ENCODE results near the gene ANKIB1.

- no peak for TF ChIP-seq CXXC5 (CRISPR knock-in tag; IDR thresholded peaks at IDR 0.05)
- TF ChIP-seq TCF7L2 (IDR thresholded peaks at IDR 0.05; ENCODE audit: low read depth, low read length): no peak
- TF ChIP-seq CHD2 (IDR thresholded peaks at IDR 0.05; ENCODE audit: low read depth, low read length): no peak
- TF ChIP-seq, protein P1, sequence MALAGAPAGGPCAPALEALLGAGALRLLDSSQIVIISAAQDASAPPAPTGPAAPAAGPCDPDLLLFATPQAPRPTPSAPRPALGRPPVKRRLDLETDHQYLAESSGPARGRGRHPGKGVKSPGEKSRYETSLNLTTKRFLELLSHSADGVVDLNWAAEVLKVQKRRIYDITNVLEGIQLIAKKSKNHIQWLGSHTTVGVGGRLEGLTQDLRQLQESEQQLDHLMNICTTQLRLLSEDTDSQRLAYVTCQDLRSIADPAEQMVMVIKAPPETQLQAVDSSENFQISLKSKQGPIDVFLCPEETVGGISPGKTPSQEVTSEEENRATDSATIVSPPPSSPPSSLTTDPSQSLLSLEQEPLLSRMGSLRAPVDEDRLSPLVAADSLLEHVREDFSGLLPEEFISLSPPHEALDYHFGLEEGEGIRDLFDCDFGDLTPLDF (CRISPR knock-in tag; IDR thresholded peaks at IDR 0.05): no peak
- no peak for TF ChIP-seq CAMTA2 (CRISPR knock-in tag; conservative IDR thresholded peaks at IDR 0.05)
- no peak for TF ChIP-seq CTBP1 (IDR thresholded peaks at IDR 0.05; ENCODE audit: borderline replicate concordance)
- TF ChIP-seq ZBTB33 (CRISPR knock-in tag; IDR thresholded peaks at IDR 0.05): no peak
- TF ChIP-seq, protein P2, sequence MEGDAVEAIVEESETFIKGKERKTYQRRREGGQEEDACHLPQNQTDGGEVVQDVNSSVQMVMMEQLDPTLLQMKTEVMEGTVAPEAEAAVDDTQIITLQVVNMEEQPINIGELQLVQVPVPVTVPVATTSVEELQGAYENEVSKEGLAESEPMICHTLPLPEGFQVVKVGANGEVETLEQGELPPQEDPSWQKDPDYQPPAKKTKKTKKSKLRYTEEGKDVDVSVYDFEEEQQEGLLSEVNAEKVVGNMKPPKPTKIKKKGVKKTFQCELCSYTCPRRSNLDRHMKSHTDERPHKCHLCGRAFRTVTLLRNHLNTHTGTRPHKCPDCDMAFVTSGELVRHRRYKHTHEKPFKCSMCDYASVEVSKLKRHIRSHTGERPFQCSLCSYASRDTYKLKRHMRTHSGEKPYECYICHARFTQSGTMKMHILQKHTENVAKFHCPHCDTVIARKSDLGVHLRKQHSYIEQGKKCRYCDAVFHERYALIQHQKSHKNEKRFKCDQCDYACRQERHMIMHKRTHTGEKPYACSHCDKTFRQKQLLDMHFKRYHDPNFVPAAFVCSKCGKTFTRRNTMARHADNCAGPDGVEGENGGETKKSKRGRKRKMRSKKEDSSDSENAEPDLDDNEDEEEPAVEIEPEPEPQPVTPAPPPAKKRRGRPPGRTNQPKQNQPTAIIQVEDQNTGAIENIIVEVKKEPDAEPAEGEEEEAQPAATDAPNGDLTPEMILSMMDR (IDR thresholded peaks at IDR 0.05 in 2 of 3, conservative IDR thresholded peaks at IDR 0.05 in 1 of 3; ENCODE audit: insufficient read depth in 2 of 3, low read depth in 1 of 3, low read length in 3 of 3): no peak
- TF ChIP-seq, protein P3, sequence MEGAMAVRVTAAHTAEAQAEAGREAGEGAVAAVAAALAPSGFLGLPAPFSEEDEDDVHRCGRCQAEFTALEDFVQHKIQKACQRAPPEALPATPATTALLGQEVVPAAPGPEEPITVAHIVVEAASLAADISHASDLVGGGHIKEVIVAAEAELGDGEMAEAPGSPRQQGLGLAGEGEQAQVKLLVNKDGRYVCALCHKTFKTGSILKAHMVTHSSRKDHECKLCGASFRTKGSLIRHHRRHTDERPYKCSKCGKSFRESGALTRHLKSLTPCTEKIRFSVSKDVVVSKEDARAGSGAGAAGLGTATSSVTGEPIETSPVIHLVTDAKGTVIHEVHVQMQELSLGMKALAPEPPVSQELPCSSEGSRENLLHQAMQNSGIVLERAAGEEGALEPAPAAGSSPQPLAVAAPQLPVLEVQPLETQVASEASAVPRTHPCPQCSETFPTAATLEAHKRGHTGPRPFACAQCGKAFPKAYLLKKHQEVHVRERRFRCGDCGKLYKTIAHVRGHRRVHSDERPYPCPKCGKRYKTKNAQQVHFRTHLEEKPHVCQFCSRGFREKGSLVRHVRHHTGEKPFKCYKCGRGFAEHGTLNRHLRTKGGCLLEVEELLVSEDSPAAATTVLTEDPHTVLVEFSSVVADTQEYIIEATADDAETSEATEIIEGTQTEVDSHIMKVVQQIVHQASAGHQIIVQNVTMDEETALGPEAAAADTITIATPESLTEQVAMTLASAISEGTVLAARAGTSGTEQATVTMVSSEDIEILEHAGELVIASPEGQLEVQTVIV (CRISPR knock-in tag; IDR thresholded peaks at IDR 0.05; ENCODE audit: borderline replicate concordance): no peak
- no peak for TF ChIP-seq CREM (IDR thresholded peaks at IDR 0.05; ENCODE audit: low read depth)
- TF ChIP-seq, protein P4, sequence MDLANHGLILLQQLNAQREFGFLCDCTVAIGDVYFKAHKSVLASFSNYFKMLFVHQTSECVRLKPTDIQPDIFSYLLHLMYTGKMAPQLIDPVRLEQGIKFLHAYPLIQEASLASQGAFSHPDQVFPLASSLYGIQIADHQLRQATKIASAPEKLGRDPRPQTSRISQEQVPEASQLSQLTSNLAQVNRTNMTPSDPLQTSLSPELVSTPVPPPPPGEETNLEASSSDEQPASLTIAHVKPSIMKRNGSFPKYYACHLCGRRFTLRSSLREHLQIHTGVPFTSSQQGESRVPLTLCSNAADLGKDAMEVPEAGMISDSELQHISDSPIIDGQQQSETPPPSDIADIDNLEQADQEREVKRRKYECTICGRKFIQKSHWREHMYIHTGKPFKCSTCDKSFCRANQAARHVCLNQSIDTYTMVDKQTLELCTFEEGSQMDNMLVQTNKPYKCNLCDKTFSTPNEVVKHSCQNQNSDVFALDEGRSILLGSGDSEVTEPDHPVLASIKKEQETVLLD (IDR thresholded peaks at IDR 0.05): no peak
- no peak for TF ChIP-seq NRF1 (conservative IDR thresholded peaks at IDR 0.05 in 1 of 2, IDR thresholded peaks at IDR 0.05 in 1 of 2)
- no peak for TF ChIP-seq POLR2AphosphoS2 (IDR thresholded peaks at IDR 0.05; ENCODE audit: low read length)
Measured at GRCh38 chr7:92400013-92400412, 154.2 kb downstream of the ANKIB1 start.

All from K562 (cell line).